Fibroblast of the conjunctiva (primary cell): ENCODE results near the gene ZNF638.
"Not testable (repeated sequence)": the region's sequence is repeated elsewhere in the genome, so short reads cannot be mapped to it uniquely, and the experiment has no call there.

Source experiments
- DNase-seq: peaks from one replicate; pipeline ENCODE4 v3.0.0-alpha.2; 2010; ENCODE audit warnings: low read depth

ZNF638 gene, protein sequence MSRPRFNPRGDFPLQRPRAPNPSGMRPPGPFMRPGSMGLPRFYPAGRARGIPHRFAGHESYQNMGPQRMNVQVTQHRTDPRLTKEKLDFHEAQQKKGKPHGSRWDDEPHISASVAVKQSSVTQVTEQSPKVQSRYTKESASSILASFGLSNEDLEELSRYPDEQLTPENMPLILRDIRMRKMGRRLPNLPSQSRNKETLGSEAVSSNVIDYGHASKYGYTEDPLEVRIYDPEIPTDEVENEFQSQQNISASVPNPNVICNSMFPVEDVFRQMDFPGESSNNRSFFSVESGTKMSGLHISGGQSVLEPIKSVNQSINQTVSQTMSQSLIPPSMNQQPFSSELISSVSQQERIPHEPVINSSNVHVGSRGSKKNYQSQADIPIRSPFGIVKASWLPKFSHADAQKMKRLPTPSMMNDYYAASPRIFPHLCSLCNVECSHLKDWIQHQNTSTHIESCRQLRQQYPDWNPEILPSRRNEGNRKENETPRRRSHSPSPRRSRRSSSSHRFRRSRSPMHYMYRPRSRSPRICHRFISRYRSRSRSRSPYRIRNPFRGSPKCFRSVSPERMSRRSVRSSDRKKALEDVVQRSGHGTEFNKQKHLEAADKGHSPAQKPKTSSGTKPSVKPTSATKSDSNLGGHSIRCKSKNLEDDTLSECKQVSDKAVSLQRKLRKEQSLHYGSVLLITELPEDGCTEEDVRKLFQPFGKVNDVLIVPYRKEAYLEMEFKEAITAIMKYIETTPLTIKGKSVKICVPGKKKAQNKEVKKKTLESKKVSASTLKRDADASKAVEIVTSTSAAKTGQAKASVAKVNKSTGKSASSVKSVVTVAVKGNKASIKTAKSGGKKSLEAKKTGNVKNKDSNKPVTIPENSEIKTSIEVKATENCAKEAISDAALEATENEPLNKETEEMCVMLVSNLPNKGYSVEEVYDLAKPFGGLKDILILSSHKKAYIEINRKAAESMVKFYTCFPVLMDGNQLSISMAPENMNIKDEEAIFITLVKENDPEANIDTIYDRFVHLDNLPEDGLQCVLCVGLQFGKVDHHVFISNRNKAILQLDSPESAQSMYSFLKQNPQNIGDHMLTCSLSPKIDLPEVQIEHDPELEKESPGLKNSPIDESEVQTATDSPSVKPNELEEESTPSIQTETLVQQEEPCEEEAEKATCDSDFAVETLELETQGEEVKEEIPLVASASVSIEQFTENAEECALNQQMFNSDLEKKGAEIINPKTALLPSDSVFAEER (N-terminal part only)

DNA sequence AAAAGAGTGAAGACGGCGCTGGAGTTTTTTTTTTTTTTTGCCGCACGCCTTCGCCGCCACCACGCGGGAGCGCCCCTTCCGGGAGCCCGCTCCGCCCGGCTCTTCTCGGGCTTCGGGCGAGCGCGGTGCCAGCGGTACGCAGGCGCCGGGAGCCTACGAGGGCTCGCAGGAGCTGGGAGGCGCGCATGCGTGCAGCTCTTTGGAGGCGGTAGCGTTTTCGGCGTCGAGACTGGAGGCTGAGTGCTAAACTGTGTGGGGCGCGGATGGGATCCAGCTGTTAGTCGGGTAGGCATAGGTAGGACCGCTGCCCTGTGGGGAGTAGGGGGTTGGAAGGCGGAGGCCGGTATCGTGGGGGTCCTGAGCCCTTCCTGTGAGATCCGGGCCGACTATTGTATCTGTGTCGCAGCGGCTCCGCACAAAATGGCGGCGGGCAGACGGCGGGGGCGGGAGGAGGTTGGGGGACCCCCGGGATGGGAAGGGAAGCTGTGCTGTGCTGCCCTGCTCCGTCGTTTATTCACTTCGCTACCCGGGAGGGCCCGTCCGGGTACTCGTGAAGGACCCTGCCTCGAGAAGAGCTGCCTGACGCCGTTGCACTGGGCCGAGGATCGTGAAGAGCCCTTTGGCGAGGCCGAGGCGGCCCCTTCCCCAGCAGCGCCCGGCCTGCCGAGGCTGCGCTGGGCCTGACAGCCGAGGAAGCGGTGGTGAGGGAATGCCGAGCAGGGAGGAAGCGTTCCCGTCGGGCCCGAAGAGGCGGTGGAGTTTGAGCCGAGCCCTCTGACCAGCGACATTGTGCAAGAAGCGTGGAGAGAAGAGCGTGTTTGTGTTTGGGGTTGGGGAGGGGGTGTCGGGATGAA is at the start of gene ZNF638:
Gene ZNF638 (plus strand): TSS at position 202 of the 854 bp plus-strand sequence. CDS start 17,173 bp downstream, outside the sequence.
- peak; percentile 87 for DNase-seq

DNA sequence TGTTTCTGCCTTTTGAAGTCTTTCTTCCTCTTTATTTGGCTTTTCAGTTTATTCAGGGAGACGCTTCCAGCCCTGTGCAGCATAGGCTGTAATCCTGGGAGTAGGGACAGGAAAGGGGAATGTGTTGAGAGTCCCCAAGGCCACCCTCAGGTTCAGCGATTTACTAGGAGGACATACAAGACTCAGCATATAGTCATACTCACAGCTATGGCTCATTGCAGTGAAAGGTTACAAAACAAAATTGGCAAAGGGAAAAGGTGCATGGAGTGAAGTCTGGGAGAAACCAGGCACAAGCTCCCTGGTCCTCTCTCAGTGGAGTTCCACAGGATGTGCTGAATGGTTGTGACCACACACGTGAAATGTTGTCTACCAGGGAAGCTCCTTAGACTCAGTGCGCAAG is 49.6 kb upstream of the ZNF638 start:
- DNase-seq, result no peak

DNA sequence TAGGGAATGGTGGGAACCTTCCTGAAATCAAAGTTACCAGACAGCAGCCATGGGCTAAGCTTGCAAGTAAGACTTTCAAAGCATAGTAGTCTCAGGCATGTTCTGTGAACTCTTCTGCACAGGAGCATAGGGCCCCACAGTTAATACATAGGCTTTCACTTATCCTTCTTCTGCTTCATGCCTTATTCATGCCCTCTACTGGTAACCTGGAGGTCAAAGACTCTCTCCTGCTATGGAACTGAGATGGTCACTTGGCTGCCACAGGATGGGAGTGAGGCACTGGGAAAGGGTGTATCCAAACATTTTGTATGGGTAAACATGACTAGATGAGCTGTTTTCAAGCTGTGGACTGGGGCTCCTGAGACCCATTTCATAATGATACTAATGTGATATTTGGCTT is 49.1 kb upstream of the ZNF638 start:
- no peak for DNase-seq

DNA sequence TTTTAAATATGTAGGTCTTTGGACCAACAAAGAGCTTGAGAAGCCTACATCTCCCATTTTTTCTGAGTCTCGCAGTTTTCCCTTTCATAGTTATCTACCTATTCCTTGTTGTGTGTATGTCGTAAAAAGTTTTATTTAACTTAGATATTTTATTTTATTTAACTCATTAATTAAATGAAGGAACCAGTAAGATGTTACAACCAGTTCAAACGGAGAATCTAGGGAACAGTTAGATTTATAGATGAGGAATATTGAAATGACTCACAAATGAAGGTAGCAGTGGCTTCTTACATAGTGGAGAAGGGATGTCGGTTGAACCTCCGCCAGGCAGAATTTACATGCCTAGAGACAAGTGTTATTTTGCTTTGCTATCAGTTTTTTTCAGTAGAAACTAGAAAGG is 48.5 kb upstream of the ZNF638 start:
- no peak for DNase-seq

DNA sequence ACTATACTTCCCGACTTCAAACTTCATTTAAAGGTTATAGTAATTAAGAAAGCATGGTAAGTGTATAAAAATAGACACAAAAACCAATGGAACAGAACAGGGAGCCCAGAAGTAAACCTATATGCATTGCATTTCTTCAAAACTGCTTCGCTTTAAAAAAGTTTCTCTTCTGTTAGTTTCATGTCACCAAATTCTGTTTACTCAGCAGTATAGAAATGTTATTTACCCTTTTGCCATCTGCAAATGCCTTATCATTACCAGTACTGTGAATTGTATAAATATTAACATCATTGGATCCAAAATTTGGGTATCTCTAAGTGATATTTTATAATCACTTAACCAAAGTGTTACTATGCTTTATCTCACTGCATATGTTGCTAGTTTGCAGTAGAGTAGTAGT is 45.9 kb upstream of the ZNF638 start:
- DNase-seq, result no peak

DNA sequence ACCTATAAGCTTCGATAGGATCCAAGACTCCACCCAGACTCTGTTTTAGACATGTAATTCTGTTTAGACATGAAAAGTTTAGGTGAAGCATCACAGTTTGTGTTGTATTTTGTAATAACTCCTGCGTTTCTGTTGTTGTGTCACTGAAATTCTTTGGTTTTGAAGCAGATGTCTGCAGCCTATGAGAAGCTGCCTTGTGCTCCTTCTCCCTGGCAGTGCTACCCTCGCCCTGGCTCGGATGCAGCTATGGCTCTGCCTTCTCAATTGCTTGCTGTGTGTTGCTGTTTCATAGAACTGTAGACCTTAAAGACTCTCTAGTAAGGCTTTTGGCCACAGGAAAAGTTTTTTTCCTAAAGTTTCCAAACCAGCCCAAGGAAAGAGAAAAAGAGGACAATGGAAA is 40.2 kb upstream of the ZNF638 start:
- DNase-seq, result no peak

DNA sequence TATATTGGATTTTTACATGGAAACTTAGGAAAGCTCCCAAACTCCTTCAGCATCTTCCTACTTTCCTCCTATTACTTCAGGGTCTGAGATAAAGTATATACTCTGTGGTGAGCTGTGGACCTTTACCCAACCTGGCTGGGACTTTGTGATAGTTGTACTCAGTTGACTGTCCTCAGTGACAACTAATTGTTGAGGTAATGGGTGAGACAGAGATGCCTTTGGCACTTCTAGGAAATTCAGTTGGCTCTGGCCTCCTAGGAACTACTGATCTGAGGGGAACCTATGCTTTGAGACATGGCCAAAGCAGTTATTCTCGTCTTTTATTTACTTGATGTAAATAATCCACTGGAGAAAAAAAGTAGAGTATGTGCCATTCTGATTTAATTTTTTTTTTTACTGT is 39.4 kb upstream of the ZNF638 start:
- DNase-seq, result no peak

DNA sequence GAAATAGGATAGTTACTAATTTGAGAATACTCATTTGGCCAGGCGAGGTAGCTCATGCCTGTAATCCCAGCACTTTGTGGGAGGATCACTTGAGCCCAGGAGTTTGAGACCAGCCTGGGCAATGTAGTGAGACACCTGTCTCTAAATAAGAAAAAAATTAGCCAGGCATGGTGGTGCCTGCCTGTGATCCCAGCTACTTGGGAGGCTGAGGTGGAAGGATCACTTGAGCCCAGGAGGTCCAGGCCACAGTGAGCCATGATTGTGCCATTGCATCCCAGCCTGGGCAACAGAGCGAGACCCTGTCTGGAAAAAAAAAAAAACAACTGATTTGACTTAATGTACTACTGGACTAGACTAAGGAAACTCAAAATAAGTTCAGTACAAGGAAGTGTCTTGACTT is 32.7 kb upstream of the ZNF638 start:
- DNase-seq, result no peak

DNA sequence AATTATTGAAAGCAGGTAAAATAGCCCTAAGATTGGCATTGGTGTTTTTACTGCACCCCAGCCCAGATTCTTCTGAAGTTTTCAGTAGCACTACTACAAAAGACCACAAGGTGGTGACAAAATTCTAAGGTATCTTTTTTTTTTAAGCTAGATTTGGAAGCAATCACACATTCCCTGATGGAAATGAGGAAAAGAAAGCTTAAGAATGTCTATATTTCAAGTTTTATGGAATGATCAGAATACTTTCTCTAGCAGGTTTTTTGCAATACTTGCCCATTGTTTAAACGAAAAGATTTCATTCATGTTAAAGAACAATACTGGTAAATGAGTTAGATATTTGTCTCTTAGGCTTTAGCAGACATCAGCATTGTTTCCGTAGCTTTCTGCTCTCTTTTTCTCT is 32.1 kb upstream of the ZNF638 start:
- DNase-seq, result peak; percentile 6

DNA sequence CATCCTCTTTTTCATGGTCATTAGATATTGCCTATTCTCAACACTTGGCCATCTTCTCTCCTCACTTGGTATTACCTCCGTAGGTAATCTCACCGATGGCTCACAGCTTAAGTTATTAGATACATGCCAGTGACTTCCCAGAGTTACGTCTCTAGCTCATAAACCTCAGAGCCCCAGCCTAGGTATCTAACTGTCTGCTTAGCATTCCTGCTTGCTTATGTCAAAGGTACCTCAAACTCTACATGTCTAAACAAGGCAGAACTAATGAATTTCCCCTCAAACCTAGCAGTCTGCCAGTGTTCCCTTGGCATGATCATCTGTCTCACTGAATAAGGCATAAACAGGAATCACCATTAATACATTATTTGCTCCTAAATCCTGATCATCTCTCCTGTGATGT is 27.7 kb upstream of the ZNF638 start:
- DNase-seq, result no peak

DNA sequence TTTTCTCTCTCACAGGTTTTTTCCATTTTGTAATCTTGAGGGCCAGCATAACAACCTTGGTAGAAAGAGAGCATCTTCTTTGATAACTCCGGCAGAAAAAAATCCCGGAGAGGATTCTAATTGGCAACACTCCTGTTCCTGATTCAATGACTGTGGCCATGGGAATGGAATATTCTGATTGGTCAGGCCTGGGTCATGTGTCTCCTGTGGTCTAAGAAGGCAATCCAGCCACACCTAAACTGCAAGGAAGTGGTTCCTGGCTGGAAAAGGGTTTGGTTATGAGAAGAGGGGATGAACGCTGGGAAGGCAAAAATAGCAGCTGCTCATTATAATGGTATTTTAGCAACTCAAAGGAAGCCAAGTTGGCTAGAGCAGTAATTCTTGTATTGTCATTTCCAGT is 24.8 kb upstream of the ZNF638 start:
- DNase-seq, result no peak

DNA sequence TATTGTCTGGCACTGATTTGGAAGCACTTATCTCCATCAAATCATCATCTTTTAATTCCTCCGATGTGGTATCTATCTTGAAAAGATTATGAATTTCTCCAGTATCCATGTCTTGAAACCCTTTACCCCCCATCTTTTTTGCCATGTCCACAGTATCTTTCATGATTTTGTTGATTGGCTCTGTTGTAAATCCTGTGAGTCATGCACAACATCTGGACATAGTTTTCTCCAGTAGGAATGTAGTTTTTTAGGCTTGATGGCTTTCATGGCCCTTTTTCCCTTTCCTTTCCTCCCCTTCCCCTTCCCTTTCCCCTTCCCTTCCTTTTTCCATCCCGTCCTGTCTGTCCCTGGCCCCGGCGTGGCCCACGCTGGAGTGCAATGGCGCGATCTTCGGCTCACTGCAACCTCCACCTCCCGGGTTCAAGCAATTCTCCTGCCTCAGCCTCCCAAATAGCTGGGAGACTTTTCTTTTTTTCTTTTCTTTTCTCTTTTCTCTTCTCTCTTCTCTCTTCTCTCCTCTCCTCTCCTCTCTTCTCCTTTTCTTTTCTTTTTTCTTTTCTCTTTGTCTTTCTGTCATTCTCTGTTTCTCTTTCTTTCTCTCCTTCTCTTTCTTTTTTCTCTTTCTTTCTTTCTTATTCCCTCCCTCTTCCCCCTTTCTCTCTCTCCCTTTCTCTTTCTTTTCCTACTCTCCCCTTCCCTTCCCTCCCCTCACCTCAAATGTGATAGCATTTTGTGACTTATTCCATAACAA is 18.4 kb upstream of the ZNF638 start:
- DNase-seq, result no peak

DNA sequence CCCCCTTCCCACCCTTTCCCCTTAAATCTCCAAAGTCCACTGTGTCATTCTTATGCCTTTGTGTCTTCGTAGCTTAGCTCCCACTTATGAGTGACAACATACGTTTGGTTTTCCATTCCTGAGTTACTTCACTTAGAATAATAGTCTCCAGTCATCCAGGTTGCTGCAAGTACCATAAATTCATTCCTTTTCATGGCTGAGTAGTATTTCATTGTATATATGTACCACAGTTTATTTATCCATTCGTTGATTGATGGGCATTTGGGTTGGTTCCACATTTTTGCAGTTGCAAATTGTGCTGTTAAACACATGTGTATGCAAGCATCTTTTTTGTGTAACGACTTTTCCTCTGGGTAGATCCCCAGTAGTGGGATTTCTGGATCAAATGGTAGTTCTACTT is 14.5 kb upstream of the ZNF638 start:
- DNase-seq, result no peak

DNA sequence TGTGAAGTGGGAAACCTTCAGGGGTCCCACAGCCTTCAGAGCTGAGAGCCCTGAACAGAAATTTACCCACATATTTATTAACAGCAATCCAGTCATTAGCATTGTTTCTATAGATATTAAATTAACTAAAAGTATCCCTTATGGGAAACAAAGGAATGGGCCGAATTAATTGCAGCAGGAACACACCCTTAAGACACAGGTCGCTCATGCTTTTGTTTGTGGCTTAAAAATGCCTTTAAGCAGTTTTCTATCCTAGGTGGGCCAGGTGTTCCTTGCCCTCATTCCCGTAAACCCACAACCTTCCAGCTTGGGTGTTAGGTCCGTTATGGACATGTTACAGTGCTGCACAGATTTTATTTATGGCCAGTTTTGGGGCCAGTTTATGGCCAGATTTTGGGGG is 13.7 kb upstream of the ZNF638 start:
- not testable (repeated sequence) for DNase-seq

DNA sequence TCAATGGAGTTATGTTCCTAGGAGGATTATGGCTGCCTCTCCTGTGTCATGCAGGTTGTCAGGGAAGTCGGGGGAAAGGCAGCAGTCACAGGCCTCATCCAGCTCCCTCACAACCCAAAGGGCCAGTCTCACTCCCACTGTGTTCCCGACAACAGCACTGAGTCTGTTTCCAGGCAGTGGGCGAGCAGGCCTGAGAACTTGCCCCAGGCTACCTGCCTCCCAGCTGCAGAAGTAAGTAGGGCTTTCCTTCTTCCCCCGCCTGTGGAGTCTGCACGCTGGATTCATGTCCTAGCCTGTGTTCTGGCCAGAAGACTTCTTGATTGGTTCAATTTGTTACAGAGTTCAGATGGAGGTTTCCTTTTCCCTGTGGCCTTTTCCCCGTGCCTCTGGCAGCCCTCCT is 8.2 kb upstream of the ZNF638 start:
- no peak for DNase-seq

DNA sequence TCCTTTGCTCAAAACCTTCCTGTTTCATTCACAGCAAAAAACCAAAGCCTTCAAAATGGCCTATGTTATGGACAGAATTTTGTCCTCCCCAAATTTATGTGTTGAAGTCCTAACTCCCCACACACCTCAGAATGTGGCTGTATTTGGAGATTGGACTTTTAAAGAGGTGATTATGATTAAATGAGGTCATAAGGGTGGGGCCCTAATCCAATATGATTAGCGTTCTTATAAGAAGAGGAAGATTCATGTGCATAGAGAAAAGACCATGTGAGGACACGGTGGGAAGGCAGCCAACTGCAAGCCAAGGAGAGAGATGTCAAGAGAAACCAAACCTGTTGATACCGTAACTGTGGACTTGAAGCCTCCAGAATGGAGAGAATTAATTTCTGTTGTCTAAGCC is 4.6 kb upstream of the ZNF638 start:
- no peak for DNase-seq

DNA sequence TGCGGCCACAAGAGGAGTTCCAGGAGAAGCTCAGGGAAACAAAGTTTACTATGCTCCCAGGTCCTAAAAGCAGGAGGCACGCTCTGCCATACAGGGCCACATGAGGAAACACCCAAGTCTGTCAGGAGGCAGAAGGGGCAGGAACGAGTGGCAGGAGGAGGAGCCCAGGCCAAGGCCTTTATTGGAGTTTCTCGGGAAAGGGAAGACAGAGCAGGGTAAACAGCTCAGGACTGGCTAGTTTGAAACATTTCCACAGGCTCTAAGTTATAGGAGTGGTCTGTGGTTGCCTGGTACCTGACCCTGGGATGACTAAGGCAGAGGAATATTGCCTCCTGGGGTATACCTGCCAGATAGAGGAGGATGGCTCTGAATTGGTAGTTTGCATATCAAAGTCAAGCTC is 3.7 kb upstream of the ZNF638 start:
- DNase-seq, result no peak

DNA sequence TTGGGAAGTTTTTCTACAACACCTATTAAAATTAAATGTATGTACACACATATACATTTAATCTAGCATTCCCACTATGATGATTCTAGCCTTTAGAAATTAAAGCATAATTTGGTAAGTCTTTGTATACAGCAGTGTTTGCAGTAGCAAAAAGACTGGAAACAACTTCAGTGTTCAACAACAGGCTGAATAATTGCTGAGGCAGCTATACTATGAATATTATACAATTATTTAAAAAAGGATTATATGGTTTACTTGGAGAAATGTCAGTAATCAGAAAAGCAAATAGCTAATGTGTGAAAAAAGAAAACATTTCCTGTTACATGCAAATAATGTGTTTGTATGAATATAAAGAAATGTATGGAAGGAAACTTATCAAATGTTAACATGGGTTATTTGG is 1.4 kb upstream of the ZNF638 start:
- no peak for DNase-seq

DNA sequence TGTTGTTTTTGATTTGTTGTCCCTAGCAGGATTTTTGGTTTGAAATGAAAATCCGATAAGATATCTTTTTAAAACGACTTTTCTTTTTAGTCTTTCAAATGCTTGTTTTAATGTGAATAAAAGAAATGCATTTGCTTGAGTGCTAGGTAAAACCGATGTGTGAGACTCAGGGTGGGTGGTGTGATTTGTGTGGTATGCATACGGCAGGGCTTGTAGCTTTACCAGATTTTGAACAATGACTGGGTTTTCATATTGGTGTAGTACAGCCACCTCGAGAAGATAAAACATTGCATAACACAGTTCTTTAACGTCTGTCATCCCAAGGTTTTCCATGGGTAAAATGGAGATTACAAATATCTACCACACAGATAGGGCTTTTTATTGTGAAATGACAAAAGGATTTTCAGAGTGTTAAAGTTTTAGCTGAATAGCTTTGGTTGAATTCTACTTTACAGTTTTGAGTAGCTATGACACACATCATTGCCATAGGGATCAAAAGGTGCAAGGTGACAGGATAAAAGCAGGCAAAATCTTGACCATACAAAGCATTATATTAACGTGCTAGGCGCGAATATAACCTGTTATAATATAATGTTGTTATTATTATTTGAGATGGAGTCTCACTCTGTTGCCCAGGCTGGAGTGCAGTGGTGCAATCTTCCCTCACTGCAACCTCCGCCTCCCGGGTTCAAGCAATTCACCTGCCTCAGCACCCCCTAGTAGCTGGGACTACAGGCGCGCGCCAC is 824 bp upstream of the ZNF638 start:
- DNase-seq, result no peak

DNA sequence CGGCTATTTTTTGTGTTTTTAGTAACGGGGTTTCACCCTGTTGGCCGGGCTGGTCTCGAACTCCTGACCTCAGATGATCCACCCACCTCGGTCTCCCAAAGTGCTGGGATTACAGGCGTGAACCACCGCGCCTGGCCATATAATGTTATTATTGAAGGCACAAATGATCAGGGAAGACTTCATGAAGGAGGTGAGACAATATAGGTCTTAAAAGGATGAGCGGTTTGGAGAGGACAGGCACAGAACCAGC is 326 bp upstream of the ZNF638 start:
- not testable (repeated sequence) for DNase-seq

DNA sequence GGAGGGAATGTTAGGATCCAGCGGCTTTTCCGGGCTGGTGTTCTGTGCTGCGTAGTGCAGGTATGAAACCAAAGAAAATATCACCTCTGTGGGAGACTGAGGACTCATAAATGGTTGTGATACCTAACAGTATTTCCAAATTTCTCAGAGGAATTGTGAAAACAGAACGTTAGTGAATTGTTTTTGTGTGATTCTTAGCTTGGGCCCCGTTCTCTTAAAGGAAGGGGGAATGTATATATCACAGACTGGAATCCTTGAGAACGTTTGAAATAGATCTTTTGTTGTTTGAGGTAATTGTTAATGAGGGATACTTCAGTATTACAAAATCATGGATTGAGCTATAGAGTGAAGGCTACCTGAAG is 834 bp downstream of the ZNF638 start:
- DNase-seq, result no peak
